GM10248 (cell line): ENCODE results near the gene HAUS5.

Experiments used
- CTCF ChIA-PET: fragments of 300-600 bp; sonication (Branson Sonifier 250); formaldehyde crosslinking; extraction: SDS; loops from one replicate; lab custom pipeline; 2021; ENCODE audit warnings: antibody characterized with exemption; lab: Yijun Ruan, JAX
- POLR2A ChIA-PET: fragments of 350-650 bp; sonication (Branson Sonifier 250); formaldehyde crosslinking; extraction: SDS; loops from one replicate; lab custom pipeline; 2020; ENCODE audit warnings: antibody characterized with exemption; lab: Yijun Ruan, JAX
- DNase-seq: peaks from one replicate; pipeline ENCODE4 v3.0.0; 2012; ENCODE audit errors: extremely low spot score
- CTCF ChIP-seq: IDR thresholded peaks from 2 replicates; pipeline ENCODE4 v1.5.1; 2012; ENCODE audit warnings: mild to moderate bottlenecking, low read depth; ENCODE audit errors: extremely low read depth, missing control alignments, control extremely low read depth

HAUS5 gene

GRCh38 chr19:35618857-35619256 is 6.3 kb downstream of the HAUS5 start:
- ChIA-PET POLR2A (no interaction called here), CTCF (interaction anchor here (1.2 kb wide), 2 partner anchors 11 to 13 kb away, joined by 3 read pairs; no protein-coding TSS in a partner anchor)
- TF ChIP-seq CTCF, result peak; percentile 12
- DNase-seq, result no peak

DNA sequence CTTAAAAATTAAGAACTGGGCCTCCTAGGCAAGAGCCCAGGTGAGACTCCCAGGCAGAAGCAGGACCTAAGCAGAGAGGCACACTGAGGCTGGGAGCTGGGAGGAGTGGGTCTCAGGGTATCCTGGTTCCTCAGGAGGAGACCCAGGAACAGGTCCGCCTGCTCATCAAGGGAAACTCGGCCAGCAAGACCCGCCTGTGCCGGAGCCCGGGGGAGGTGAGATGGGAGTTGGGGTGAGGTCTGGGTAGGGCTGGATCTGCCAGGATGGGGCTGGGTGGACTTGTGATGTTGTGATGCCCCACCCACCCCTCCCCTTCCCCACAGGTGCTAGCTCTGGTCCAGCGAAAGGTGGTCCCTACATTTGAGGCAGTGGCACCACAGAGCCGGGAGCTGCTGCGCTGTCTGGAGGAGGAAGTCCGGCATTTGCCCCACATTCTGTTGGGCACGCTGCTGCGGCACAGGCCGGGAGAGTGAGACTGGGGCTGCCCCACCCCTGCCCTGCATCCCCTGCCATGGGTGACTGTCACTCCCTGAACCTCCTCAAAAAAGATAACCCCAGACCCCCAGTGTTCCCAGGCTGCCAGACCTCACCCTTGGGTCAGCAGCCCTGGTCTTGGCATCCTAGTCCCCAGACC is 6.9 kb downstream of the HAUS5 start:
- CTCF ChIA-PET, result interaction anchor here (1.2 kb wide), 1 partner anchor 11 kb away, joined by 3 read pairs; no protein-coding TSS in a partner anchor
- no peak for DNase-seq
- TF ChIP-seq CTCF, result no peak
- POLR2A ChIA-PET, result no interaction called here

DNA sequence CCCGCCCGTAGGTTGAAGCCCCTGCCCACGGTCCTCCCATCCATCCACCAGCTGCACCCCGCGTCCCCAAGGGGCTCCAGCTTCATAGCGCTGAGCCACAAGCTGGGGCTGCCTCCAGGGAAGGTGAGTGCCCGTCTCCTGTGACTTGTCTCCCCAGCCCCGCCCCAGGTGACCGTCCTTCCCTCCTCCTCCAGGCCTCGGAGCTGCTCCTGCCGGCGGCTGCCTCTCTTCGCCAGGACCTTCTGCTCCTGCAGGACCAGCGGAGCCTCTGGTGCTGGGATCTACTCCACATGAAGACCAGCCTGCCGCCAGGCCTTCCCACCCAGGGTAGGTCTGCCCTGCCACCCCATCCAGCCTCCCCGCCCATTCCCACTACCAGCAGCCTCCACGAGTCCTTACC is 7.5 kb downstream of the HAUS5 start:
- TF ChIP-seq CTCF, result no peak
- ChIA-PET CTCF (interaction anchor here (1.2 kb wide), 1 partner anchor 12 kb away, joined by 3 read pairs; no protein-coding TSS in a partner anchor), POLR2A (no interaction called here)

DNA sequence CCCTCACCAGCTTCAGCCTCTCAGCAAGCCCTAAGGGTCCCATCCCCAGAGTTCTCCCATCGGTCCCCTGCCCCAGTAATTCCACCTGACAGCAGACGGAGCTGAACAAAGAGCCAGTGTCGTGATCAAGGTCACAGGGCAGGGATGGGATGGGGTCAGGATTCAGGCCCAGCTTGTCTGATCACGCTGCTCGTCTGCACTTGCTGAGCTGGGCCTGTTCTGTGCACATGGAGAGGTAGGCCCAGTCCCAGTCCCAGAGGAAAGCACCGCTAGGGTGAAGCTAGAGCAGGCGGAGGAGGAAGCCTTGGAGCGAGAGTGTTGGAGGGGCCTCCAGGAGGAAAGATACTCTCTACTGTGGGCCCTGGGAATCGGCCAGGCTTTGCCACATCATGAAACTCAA is 9.2 kb downstream of the HAUS5 start:
- CTCF ChIA-PET, result interaction anchor here (0.9 to 3.1 kb wide), 3 partner anchors 9 to 73 kb away, joined by 3 to 9 read pairs (median 6); partner anchors contain the start of gene HAUS5
- POLR2A ChIA-PET, result no interaction called here

More for the DNA sequence above, 7.5 kb downstream of the HAUS5 start:
- DNase-seq, result no peak

GRCh38 chr19:35622750-35623149 is 10.2 kb downstream of the HAUS5 start:
- no peak for TF ChIP-seq CTCF
- no peak for DNase-seq
- CTCF ChIA-PET, result interaction anchor here (2.1 to 3.1 kb wide), 2 partner anchors 10 to 74 kb away, joined by 6 to 9 read pairs; partner anchors contain the start of gene HAUS5
- POLR2A ChIA-PET, result no interaction called here

More for the DNA sequence above, 9.2 kb downstream of the HAUS5 start:
- TF ChIP-seq CTCF, result no peak
- DNase-seq, result no peak

GRCh38 chr19:35623327-35624010 is 10.9 kb downstream of the HAUS5 start:
- TF ChIP-seq CTCF, result no peak
- ChIA-PET POLR2A (interaction anchor here (0.7 kb wide), 1 partner anchor 15 kb away, joined by 6 read pairs; no protein-coding TSS in a partner anchor), CTCF (interaction anchor here (1.1 to 3.1 kb wide), 4 partner anchors 8 to 75 kb away, joined by 3 to 9 read pairs (median 5); partner anchors contain the start of gene HAUS5)
- no peak for DNase-seq
